Activated T-helper 17 cell treated with anti-CD3 and anti-CD28 coated beads, Interleukin-2, amount 50 U/mL, for 72 hours (primary cell): ENCODE measurements around the gene PSMC5. TPM values are rescaled to one million over a fixed set of nuclear protein-coding genes. Genes with fewer than 3 reads are reported as not detected.

ENCODE experiments used
- total RNA-seq, 2 donors: library from RNA; stranded (reverse); gene quantifications; one replicate each; pipeline ENCODE4 v1.2.3, GENCODE V29; 2022

PSMC5 gene
- total RNA-seq, 2 donors from 2014 or later: 102 to 172 TPM

Other genes with a start within 250 kb of the PSMC5 start
- 10 to 100 TPM; 12.5 to 27.8 TPM for gene TACO1, start 226.5 kb upstream of the PSMC5 start, total RNA-seq
- 10 to 100 TPM; 30.8 to 38.7 TPM for gene MAP3K3, start 205.0 kb upstream of the PSMC5 start, total RNA-seq
- 100 to 1,000 TPM; 101 to 144 TPM for gene LIMD2, start 127.3 kb upstream of the PSMC5 start, total RNA-seq
- 10 to 100 TPM; 49.0 to 56.8 TPM for gene STRADA, start 85.6 kb upstream of the PSMC5 start, total RNA-seq
- 10 to 100 TPM; 75.5 to 99.9 TPM for gene CCDC47, start 53.8 kb upstream of the PSMC5 start, total RNA-seq
- gene DDX42, start 53.3 kb upstream of the PSMC5 start, total RNA-seq: 100 to 1,000 TPM; 119 to 121 TPM
- 10 to 100 TPM; 36.3 to 74.1 TPM for gene FTSJ3, start 232 bp downstream of the PSMC5 start, total RNA-seq
- gene SMARCD2, start 15.3 kb downstream of the PSMC5 start, total RNA-seq: 100 to 1,000 TPM in 1 of 2 donors, 10 to 100 TPM in 1; 82.7 to 112 TPM
- 1 to 10 TPM; 2.3 to 3.5 TPM for gene CSH2, start 46.2 kb downstream of the PSMC5 start, total RNA-seq
- gene GH2, start 54.5 kb downstream of the PSMC5 start, total RNA-seq: not detected
- gene CSH1, start 69.1 kb downstream of the PSMC5 start, total RNA-seq: 1 to 10 TPM; 7.6 to 8.2 TPM
- under 1 TPM in 1 of 2 donors, not detected in 1; 0.61 TPM for gene CSHL1, start 83.8 kb downstream of the PSMC5 start, total RNA-seq
- gene GH1, start 91.4 kb downstream of the PSMC5 start, total RNA-seq: under 1 TPM in 1 of 2 donors, not detected in 1; 0.56 TPM
- gene CD79B, start 104.9 kb downstream of the PSMC5 start, total RNA-seq: 10 to 100 TPM; 29.3 to 41.4 TPM
- gene SCN4A, start 145.5 kb downstream of the PSMC5 start, total RNA-seq: under 1 TPM; 0.32 to 0.37 TPM
- 1 to 10 TPM; 2.9 to 3.2 TPM for gene PRR29, start 170.9 kb downstream of the PSMC5 start, total RNA-seq
- gene ICAM2, start 193.2 kb downstream of the PSMC5 start, total RNA-seq: 10 to 100 TPM; 43.0 to 54.9 TPM